ENCODE measurements around the gene UBE2M.

DNA sequence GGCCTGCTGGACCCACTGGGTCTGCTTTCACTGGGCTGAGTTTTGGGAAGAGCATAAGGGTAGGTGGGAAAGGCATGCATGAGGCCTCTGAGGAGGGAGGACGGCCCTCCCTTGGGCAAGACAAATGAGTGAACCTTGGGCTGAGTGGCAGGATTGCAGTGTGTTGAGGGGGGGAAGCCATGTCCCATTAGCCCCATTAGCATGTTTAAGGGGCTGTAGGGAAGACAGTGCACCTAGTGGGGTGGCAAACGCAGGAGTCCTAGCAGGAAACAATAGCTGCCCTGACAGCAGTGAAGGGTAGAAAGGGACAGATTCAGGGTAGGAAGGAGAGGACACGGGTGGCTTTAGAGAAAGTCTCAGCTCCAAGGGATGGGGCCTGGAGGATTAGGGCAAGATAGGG, 35.7 kb downstream of the UBE2M start:
- TF ChIP-seq, protein P1, sequence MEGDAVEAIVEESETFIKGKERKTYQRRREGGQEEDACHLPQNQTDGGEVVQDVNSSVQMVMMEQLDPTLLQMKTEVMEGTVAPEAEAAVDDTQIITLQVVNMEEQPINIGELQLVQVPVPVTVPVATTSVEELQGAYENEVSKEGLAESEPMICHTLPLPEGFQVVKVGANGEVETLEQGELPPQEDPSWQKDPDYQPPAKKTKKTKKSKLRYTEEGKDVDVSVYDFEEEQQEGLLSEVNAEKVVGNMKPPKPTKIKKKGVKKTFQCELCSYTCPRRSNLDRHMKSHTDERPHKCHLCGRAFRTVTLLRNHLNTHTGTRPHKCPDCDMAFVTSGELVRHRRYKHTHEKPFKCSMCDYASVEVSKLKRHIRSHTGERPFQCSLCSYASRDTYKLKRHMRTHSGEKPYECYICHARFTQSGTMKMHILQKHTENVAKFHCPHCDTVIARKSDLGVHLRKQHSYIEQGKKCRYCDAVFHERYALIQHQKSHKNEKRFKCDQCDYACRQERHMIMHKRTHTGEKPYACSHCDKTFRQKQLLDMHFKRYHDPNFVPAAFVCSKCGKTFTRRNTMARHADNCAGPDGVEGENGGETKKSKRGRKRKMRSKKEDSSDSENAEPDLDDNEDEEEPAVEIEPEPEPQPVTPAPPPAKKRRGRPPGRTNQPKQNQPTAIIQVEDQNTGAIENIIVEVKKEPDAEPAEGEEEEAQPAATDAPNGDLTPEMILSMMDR (IDR thresholded peaks at IDR 0.05) = no peak
- no peak for TF ChIP-seq POLR2A (IDR thresholded peaks at IDR 0.05)
- no peak for TF ChIP-seq EP300 (IDR thresholded peaks at IDR 0.05)
